Fibroblast of peridontal ligament (primary cell): ENCODE data around the gene DDAH1.

Experiments used
- DNase-seq: peaks from one replicate; pipeline ENCODE4 v3.0.0-alpha.2; 2010; ENCODE audit errors: extremely low read depth

Gene DDAH1

DNA sequence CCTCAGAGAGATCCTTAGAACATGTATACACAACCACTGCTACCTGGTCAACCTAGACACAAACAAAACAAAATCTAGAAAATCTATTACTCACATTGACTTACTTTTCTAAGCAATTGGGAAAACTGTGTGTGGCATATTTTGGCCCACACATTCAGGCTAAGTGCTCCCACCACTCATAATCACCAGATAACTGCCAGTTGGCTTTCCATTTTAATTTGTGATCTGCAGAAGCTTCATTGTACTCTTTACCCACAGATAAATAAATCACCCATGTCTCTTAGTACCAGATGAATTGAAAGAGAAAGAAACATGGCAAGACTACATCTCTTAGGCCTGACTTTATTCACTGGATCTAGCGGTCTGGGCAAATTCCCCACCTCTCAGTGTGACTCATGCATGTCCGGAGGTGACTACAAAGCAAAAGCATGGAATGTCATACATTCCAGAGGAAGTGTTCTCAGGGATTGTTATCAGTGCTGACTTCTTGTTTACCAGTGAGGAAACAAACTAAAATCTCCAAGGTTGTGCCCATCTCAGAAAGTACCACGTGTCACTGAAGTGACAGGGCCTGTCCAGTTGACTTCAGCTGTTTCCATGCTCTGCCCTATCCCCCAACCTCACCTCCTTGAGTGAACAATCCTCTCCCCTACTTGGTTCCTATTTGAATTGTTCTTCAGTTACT, 136.1 kb downstream of the DDAH1 start:
- DNase-seq = peak; percentile 89

DNA sequence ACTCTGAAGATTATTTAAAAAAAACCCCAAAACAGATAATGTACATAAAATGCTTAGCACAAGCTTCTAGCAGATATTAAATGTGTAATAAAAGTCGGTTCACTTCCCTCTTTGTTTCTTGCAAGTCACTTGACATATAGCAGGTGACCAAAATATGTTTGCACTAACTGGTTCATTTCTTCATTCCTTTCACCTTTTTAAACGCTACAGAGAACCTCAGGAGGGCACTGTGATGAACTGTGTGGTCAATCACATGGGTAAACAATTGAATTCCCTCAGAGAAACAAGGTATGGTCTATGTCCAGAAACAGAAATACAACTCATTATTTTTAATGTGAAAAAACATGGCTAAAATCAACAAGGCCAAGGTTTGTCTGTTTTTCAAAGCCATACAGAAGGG, 137.2 kb downstream of the DDAH1 start:
- no peak for DNase-seq

DNA sequence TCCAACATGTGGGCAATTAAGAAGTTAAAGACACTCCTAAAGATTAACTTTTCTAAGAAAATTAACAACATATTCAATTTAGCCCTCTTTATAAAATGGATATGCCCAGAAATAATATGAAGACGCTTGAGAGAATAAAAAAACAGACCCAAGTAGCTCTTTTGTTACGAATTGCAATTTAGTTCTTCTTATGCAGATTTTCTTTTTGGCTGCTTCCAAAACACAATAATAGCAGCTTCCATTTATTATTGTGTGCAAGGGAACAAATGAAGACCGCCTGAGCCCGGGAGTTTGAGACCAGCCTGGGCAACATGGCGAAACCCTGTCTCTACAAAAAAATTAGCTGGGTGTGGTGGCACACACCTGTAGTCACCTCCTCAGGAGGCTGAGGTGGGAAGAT, 138.1 kb downstream of the DDAH1 start:
- no peak for DNase-seq

DNA sequence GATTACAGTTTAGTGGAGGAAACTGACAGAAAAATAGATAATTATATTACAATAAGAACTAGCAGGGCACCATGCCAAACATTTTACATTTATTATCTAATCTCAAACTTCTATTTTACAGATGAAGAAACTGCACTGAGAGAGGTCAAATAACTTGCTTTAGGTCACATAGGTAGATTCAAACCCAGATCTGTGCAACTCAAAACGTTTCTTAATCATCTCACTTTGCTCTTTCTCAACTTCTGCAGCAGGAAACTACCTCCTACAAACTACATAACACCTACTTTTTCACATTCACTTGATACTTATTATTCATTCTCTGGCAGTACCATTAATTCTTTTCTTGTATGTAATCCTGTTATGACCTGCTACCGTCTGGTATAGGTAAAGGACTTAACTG, 138.6 kb downstream of the DDAH1 start:
- DNase-seq = no peak

GRCh38 chr1:85325920-85326319, 139.0 kb downstream of the DDAH1 start:
- no peak for DNase-seq

DNA sequence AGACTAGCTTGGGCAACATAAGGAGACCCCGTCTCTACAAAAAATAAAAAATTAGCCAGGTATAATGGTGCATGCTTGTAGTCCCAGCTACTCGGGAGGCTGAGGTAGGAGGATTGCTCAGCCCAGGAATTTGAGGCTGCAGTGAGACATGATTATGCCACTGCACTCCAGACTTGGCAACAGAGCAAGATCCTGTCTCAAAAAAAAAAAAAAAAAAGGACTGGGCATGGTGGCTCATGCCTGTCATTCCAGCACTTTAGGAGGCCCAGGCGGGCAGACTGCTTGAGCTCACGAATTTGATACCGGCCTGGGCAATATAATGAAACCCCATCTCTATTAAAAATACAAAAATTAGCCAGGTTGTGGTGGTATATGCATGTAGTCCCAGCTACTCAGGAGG, 141.2 kb downstream of the DDAH1 start:
- no peak for DNase-seq

DNA sequence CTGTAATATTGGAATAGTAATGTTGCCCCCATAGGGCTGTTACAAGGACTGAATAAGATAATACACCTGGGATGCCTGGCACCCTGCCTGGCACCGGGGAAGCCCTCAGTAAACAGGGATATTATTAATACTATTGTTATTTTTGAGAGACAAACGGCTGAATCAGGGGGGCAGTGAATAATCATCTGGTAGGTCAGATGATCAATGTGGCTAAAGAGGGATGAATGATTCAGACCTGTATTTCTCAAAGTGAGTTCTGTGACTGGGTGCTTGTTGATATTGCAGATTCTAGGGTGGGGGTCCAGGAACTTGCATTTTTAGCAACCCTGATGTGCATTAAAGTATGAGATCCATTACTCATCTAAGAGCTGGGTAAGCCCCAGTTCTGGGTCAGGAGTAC, 142.3 kb downstream of the DDAH1 start:
- DNase-seq = no peak

GRCh38 chr1:85321237-85321964, 143.6 kb downstream of the DDAH1 start:
- peak; percentile 67 for DNase-seq

DNA sequence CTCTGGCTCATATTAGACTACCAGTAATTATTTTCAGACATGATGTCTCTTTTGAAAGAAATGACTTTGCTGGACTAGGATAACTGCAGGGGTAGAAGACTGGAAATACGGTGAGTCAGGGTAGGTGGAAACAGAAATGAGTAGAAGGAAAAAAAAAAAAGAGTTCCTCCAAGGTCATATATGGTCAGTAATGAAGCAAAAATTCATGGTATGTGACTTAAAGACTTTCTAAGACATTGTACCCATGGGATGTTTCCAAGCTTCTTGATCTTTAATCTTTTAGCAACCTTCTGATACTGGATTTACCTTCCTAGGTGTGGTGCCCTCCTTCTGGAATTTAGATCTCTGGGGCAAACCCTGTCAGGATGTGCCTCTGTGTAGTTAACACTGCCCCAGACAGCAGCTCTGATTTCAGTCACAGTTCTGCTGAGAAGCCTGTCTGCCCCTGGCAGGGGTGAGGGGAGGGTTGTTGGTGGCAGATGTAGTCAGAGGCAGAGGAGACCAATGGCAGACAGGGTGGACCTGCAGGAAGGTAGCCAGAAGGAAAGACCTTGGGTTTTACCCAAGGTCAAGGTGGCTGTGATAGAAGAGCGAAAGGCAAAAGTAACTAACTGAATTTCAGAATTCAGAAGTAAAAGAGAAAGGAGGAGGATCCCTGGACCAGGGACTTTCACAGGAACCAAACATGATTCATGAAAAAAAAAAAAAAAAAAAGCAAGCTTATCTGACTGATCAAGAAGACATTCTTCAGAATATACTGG, 144.4 kb downstream of the DDAH1 start:
- DNase-seq = peak; percentile 51

- no peak for DNase-seq
Measured at GRCh38 chr1:85319931-85320330, 145.0 kb downstream of the DDAH1 start.

DNA sequence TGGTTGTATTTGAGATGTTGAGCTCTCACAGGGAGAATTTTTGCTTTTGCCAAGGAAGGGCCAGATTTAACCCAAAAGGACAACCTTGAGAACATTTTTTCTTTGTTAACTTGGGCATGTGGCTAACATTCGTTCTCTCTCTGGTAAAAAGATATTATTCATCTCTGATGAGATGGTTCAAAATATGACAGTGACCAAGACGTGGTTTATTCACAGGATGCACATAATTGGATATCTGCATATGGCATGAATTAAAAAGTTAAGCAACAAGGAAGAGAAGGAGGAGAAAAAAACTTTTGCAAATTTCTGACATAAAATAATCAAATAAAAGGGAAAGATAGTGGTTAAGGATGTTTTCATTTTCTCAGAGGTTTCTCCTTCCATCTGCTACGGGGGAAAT, 145.5 kb downstream of the DDAH1 start:
- DNase-seq = no peak

GRCh38 chr1:85318217-85318616, 146.7 kb downstream of the DDAH1 start:
- DNase-seq = no peak

- no peak for DNase-seq
Measured at GRCh38 chr1:85317560-85317959, 147.4 kb downstream of the DDAH1 start.

DNA sequence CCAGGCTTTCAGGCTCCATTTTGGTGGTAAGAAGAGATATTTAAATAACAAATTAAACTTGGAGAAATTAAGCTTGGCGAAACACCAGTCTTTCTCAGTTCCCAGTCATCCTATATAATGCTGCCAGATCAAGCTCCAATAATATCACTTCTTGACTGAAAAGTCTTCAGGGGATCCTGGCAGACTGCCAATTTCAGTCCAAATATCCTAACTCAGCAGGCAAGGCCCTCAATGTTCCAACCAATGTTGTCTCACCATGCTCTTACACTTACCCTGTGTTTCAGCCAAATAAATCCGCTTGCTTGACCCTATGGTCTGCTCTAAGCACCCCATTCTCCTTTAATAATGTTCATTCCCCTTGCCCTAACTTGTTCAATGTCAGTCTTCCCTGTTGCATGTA, 148.6 kb downstream of the DDAH1 start:
- DNase-seq = no peak

DNA sequence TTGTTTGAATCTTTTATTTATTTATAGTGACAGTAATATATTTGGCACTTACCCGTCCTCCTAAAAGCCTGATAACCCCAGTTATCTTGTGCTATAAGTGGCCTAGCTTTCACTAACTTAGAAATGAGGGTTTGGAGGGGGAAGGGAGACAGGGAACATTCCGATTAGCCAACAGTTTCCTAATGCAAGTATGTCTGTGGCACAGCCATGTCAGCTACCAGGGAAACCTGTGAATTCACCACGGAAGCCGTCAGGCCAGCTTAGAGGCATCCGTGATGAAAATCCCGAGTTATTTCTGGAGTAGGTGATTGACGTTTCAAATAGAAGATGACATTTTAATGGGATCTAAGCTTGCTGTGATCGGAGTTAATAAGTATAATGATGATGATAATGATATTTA, 149.2 kb downstream of the DDAH1 start:
- no peak for DNase-seq

DNA sequence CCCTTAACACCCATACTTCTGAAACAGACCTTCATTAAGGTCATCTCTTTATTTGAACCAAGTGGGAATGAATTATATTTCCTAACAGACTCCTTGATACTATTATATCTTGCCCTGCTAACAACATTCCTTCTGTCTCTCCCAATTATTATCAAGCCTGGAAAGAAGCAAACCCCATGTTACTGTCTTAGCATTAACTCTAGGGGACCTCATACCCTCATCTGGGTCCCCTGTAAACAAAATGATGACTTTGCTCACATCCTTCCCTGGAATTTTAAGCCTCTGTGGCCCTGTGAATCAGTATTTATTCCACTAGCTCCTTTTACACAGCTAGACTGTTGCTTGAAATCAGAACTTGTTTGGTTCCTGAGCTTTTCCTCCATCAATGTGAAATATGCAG, 150.2 kb downstream of the DDAH1 start:
- DNase-seq = peak; percentile 81

DNA sequence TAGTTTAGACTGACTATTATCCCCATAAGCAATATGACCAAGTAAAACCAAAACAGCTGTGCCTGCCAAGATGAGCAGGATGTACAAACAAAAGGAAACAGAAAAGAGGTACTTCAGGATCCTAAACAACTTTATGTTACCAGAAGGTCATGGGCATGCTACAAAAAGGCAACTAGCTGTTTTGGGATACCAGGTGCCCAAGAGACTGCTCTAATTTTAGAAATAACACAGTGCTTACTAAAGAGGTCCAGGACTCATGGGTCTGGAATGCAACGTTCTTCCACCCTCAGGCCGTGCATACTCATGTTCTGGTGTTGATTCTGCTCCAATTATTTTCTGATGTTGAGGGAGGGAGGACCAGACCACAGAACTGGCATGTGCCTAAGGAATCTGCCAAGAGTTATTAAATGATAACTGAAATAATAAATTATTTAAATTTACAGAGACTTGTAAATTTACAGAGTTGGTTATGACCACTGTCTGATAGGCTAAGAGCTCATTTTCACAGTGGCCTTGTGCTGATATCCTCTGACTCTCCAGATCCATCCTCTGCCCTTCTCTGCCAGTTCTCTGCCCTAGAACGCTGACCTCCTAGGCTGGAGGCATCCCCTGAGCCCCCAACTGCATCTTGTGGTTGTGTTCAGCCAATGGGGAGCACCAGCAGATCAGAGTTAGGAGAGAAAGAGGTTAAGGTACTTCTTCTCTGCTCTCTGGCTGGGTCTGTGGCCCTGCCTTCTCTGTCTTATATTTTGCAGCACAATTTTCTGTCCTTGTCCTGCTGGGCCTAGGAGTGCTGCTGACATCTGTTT, 150.9 kb downstream of the DDAH1 start:
- peak; percentile 97 for DNase-seq

DNA sequence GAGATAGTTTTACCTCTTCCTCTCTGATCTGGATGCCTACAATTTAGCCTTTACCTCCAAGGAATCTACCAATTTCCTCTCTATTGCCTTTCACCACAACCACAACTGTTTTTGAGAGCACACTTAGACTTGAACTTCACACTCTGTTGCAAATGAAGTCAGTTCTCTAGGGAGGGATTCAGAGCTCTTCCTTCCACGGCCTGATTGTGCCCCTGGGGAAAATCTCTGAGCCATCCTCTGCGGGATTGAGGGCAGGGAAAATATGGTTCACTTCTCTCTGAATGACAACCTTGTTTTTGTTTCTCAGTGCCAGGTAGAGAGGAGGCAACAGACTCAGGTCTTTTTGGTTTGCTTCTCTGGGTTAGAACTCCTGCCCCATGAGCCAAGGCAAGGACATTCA, 153.1 kb downstream of the DDAH1 start:
- peak; percentile 53 for DNase-seq

DNA sequence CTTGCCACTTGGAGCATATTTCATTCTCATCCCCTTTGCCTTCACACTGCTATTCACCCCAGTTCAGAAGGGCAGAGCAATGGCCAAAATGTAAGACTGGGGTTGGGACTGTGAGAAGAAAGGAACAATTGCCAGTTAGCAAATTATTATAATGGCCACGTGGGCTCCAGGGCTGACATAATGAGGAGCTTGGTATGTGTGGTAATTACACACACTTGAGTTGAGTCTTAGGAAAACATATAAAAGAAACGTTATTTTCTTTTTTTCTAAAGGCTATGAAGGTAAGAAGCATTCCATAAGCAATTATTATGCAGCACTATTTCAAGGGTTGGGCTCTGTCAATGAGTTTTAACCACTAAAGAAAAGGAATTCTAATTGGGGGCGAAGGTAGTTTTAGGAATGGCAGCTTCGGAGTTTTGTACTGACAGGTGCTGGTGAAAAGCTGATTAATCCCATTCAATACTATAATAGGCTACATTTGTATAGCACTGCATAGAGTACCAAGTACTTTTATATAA, 156.1 kb downstream of the DDAH1 start:
- no peak for DNase-seq

- peak; percentile 92 for DNase-seq
Measured at GRCh38 chr1:85307987-85308832, 156.7 kb downstream of the DDAH1 start.

GRCh38 chr1:85306236-85306635, 158.7 kb downstream of the DDAH1 start:
- DNase-seq = no peak
